ENCODE results near the gene CAMTA1. TPM values are rescaled to one million over a fixed set of nuclear protein-coding genes. Genes with fewer than 3 reads are reported as not detected.

CAMTA1 gene
- total RNA-seq, 1 donor from 2014 or later = 127 TPM

GRCh38 chr1:7636795-7637526 is 851.7 kb downstream of the CAMTA1 start:
- FAIRE-seq = no peak
- DNase-seq (ENCODE audit: low spot score in 2 of 2) = no peak

- FAIRE-seq (no peak), DNase-seq (ENCODE audit: low spot score in 2 of 2) (no peak)
Observed at GRCh38 chr1:7638078-7638477, 852.8 kb downstream of the CAMTA1 start.

GRCh38 chr1:7639435-7640131 is 854.3 kb downstream of the CAMTA1 start:
- DNase-seq (ENCODE audit: low spot score in 2 of 2) (no peak), FAIRE-seq (no peak)

- FAIRE-seq (no peak), DNase-seq (ENCODE audit: low spot score in 2 of 2) (no peak)
Observed at GRCh38 chr1:7640350-7640749, 855.1 kb downstream of the CAMTA1 start.

- FAIRE-seq (no peak), DNase-seq (ENCODE audit: low spot score in 2 of 2) (no peak)
Observed at GRCh38 chr1:7640920-7641585, 855.8 kb downstream of the CAMTA1 start.

GRCh38 chr1:7641587-7642417 is 856.5 kb downstream of the CAMTA1 start:
- DNase-seq (ENCODE audit: low spot score in 2 of 2) (no peak), FAIRE-seq (no peak)

GRCh38 chr1:7642418-7642704 is 857.1 kb downstream of the CAMTA1 start:
- FAIRE-seq = no peak
- DNase-seq (ENCODE audit: low spot score in 2 of 2) = no peak

GRCh38 chr1:7642781-7643529 is 857.7 kb downstream of the CAMTA1 start:
- DNase-seq (ENCODE audit: low spot score in 2 of 2) (no peak), FAIRE-seq (no peak)

- no peak for FAIRE-seq
- DNase-seq (ENCODE audit: low spot score in 2 of 2) = no peak
Observed at GRCh38 chr1:7643530-7643929, 858.3 kb downstream of the CAMTA1 start.

GRCh38 chr1:7644086-7644485 is 858.8 kb downstream of the CAMTA1 start:
- DNase-seq (ENCODE audit: low spot score in 2 of 2) (no peak), FAIRE-seq (no peak)

- no peak for FAIRE-seq
- DNase-seq (ENCODE audit: low spot score in 2 of 2) = no peak
Observed at GRCh38 chr1:7644961-7645750, 859.9 kb downstream of the CAMTA1 start.

- DNase-seq (ENCODE audit: low spot score in 2 of 2) (no peak), FAIRE-seq (no peak)
Observed at GRCh38 chr1:7645751-7646048, 860.4 kb downstream of the CAMTA1 start.

- DNase-seq (ENCODE audit: low spot score in 2 of 2) (no peak), FAIRE-seq (no peak)
Observed at GRCh38 chr1:7646164-7646563, 860.9 kb downstream of the CAMTA1 start.

GRCh38 chr1:7646981-7647901 is 862.0 kb downstream of the CAMTA1 start:
- DNase-seq (ENCODE audit: low spot score in 2 of 2) (peak; percentile 77 to 94), FAIRE-seq (no peak)

GRCh38 chr1:7648761-7649384 is 863.6 kb downstream of the CAMTA1 start:
- no peak for FAIRE-seq
- DNase-seq (ENCODE audit: low spot score in 2 of 2) = no peak

GRCh38 chr1:7650801-7651200 is 865.5 kb downstream of the CAMTA1 start:
- FAIRE-seq = no peak
- DNase-seq (ENCODE audit: low spot score in 2 of 2) = no peak

GRCh38 chr1:7651203-7651602 is 865.9 kb downstream of the CAMTA1 start:
- no peak for DNase-seq (ENCODE audit: low spot score in 2 of 2)
- FAIRE-seq = no peak

- FAIRE-seq = no peak
- no peak for DNase-seq (ENCODE audit: low spot score in 2 of 2)
Observed at GRCh38 chr1:7652061-7652460, 866.8 kb downstream of the CAMTA1 start.
